NCI-H69 (cell line): ENCODE data around the gene LEFTY2.
"Not testable (repeated sequence)": the region's sequence is repeated elsewhere in the genome, so short reads cannot be mapped to it uniquely, and the experiment has no call there.

Experiments
- DNase-seq: peaks from one replicate; lab custom pipeline; 2025; lab: John Stamatoyannopoulos, UW

The LEFTY2 gene, protein sequence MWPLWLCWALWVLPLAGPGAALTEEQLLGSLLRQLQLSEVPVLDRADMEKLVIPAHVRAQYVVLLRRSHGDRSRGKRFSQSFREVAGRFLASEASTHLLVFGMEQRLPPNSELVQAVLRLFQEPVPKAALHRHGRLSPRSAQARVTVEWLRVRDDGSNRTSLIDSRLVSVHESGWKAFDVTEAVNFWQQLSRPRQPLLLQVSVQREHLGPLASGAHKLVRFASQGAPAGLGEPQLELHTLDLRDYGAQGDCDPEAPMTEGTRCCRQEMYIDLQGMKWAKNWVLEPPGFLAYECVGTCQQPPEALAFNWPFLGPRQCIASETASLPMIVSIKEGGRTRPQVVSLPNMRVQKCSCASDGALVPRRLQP

GRCh38 chr1:225941187-225941941 is at the start of gene LEFTY2:
TSS of gene LEFTY2 (minus strand) at chr1:225941220. CDS start at chr1:225941140, 80 bp downstream.
- DNase-seq = no peak

DNA sequence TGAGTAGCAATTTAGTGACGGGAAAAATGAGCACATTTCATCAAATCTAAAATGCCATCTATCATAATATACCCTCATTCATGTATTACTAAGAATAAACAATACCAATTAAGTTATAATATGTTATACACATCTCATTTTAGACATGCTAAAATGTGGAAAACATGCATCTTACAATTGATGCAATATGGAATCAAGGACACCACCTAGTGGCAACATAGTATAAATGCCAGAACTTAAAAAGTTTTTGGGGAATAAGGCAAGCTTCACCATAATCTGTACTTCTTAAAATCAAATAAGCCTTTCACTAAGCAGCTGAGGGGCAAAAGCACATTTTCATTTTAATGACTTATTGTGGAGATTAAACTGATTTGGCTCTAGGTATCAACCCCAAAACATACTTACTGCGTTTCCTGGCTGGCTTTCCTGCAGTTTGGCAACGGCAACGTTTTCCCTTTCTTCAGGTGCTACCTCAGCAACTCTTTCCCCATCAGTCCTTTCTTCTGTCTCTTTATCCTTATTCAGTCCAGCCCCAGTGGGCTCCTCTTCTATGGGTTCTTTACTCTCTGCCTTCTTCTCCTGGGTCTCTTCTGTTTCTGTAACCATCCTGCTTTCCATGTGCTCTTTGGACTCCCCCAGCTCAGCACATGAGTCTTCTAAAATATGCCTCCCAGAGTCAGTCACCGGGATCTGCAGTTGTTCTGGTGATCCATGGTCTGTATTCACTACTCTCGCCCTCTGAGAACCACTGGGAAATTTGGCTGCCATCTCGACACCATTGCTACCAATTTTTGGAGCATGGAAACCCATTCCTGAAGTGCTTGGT is 46.7 kb upstream of the LEFTY2 start:
- peak; percentile 66 for DNase-seq

DNA sequence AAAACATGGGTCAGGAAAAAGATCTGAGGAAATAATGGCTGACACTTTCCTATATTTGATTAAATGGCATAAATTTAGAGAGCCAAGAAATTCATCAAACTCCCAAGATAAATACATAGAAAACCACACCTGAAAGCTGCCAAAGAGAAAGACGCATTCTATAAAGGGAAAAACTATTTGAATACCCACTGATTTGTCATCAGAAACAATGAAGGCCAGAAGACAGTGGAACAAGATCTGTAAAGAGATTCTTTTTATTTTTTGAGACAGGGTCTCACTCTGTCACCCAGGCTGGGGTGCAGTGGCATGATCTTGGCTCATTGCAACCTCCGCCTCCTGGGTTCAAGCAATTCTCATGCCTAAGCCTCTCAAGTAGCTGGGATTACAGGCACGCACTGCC is 40.7 kb upstream of the LEFTY2 start:
- DNase-seq = no peak

DNA sequence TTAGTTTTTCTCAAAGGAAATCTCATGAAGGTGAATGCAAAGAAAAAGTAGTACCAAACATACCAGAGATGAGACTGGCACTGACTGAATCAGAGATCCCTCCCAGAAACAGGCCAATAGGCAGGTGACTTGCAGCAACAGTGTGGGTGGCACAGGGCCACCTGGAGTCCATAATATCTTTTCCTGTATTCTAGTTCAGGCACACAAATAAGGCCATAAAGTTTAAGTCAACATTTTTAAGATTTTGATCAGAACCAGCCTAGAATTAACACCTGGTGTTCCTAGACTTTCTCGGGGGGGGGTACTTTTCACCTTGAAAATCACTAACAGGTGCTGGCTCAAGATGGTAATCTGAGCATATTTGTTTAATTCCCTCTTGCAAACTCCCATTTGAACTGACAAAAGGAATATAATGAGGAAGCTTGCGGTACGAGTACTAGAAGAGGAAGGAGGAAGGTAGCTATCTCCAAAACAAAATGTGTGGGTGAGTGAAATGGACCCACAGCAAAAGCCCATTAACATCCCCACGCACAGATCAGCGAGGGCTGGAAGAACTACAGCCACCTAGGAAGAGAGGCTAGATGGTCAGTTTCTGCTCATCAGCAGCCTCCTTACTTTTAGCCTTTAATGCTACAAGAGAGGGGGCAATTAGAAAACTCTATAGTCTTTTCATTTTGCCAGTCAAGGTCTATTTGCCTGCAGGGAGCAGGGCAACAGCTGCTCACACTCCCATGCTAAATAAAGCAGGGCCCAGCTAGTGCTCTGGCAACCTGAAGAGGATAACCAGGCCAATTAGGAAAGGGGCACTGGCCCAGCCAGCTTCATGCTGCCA is 39.2 kb upstream of the LEFTY2 start:
- peak; percentile 90 for DNase-seq

DNA sequence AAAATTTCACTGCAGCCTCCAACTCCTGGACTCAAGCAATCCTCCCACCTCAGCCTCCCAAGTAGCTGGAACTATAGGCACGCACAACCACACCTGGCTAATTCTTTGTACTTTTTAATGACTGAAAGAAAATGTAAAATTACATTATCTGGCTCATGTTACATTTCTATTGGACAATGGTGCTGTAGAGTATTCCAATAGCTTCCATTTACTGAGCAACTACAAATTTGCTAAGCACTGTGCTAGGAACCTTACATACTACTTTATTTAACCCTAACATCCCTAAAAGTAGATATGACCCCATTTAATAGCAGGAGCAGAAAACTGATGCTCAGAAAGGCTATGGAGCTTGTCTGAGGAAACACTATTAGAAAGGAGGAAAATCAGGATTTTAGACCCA is 38.4 kb upstream of the LEFTY2 start:
- DNase-seq = no peak

- no peak for DNase-seq
Observed at GRCh38 chr1:225977937-225978748, 37.1 kb upstream of the LEFTY2 start.

DNA sequence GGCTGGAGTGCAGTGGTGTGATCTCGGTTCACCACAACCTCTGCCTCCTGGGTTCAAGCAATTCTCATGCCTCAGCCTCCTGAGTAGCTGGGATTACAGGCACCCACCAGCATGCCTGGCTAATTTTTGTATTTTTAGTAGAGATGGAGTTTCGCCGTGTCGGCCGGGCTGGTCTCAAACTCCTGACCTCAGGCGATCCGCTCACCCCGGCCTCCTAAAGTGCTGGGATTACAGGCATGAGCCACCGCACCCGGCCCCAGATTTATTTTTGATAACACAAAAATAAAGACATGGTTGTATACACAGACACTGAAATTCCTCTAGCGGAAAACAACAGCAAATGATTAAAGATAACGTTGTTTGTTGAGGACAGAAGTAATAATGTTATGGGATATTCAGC is 34.1 kb upstream of the LEFTY2 start:
- DNase-seq = not testable (repeated sequence)

- DNase-seq = no peak
Observed at GRCh38 chr1:225974454-225974853, 33.4 kb upstream of the LEFTY2 start.

- DNase-seq = peak; percentile 93
Observed at GRCh38 chr1:225973158-225973557, 32.1 kb upstream of the LEFTY2 start.

GRCh38 chr1:225972344-225973152 is 31.5 kb upstream of the LEFTY2 start:
- no peak for DNase-seq

- not testable (repeated sequence) for DNase-seq
Observed at GRCh38 chr1:225970592-225971157, 29.7 kb upstream of the LEFTY2 start.

- not testable (repeated sequence) for DNase-seq
Observed at GRCh38 chr1:225969751-225970150, 28.7 kb upstream of the LEFTY2 start.

DNA sequence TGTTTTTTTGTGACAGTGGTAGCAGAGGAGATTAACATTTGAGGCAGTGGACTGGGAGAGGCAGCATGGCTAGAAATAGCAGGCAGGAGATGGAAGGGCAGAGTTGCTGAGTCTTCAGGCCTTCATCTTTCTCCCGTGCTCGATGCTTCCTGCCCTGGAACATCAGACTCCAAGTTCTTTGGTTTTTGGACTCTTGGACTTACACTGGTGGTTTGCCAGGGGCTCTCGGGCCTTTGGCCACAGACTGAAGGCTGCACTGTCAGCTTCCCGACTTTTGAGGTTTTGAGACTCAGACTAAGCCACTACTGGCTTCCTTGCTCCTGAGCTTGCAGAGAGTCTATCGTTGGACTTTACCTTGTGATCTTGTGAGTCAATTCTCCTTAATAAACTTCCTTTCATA is 24.2 kb upstream of the LEFTY2 start:
- no peak for DNase-seq

DNA sequence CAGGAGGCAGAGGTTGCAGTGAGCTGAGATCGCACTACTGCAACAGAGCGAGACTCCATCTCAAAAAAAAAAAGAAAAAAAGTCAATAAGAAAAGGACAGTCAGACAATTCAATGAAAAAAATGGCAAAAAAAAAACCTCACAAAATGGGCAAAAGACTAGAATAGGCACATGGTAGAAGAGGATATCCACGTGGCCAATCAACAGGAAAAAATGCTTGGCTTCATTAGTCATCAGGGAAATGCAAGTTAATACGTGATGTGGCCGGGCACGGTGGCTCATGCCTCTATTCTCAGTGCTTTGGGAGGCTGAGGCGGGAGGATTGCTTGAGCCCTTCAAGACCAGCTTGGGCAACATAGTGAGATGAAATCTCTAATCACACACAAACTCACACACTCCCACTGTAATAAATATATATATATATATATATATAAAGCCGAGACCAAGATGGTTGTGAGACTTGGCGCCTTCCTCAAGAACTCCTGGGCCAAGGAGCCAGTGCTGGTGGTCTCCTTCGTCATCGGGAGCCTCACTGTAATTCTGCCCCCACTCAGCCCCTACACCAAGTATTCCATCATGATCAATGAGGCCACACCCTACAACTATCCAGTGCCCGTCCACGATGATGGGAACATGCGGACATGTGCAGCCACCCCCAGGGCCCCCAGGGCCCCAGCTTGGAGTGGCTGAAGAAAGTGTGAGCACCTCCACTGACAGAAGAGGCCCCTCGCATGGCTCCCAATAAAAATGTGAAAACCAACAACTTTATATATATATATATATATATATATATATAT is 22.9 kb upstream of the LEFTY2 start:
- no peak for DNase-seq

DNA sequence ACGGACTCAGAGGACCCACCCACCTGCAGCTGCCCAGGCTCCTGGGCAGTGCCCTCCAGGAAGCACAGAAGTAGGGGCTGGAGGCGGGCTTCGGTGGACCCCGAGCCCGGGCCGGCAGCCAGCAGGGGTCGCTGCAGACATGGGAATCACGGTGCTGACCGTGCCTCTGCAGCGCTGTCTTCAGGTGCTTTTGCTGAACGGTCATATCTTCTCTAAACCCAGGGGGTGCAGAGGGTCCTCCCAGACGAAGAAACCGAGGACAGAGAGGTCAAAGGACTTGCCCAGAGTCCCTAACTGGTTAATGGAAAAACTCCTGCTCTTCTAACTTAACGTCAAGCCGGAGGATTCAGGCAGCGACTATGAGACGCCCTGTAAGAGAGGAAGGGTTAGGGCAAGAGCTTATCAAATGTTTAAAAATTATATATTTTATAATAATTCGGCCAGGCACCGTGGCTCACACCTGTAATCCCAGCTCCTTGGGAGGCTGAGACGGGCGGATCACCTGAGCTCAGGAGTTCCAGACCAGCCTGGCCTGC is 21.5 kb upstream of the LEFTY2 start:
- peak; percentile 57 for DNase-seq

DNA sequence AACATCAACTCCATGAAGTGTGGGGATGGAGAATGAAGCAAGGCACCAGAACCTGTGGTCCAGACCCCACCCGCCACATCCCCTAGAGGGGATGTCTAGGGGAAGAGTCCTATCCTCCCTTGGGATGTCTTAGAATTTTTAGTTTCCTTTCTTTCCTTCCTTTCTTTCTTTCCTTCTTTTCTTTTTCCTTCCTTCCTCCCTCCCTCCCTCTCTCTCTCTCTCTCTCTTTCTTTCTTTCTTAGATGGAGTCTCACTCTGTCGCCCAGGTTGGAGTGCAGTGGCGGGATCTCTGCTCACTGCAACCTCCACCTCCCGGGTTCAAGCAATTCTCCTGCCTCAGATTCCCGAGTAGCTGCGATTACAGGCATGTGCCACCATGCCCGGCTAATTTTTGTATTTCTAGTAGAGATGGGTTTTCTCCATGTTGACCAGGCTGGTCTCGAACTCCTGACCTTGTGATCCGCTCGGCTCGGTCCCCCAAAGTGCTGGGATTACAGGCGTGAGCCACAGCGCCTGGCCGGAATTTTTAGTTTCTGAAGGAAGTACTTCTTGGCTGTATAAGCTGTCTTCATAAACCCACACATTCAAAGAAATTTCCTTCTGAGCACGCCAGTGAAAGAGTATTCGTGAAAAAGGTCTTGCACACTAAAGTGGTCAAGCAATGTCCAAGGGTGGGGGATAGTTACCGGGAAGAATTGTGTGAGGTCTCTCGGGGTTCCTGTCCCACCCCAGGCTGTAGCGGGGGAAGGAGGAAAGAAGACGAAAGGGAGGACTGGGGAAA is 20.8 kb upstream of the LEFTY2 start:
- no peak for DNase-seq

GRCh38 chr1:225958041-225958440 is 17.0 kb upstream of the LEFTY2 start:
- DNase-seq = no peak

DNA sequence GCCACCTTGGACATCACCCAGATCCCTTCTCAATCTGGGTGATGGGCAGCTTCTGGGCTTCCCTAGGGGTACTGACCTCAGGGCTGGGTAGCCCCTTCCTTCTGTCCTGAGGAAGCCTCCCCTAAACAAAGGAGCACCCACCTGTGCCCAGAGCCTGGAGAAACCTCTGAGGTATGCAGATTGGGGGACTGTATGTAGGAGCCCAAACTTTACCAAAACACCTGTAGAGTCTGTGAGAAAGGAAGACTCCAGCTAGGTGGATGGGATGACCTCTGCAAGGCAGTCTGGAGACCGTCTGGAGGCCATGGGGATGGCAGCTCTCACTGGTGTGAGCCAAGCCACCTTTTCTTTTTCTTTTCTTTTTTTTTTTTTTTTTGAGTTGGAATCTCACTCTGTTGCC is 13.7 kb upstream of the LEFTY2 start:
- DNase-seq = no peak
